NCI-H2227 treated with DMSO at 0.1 percent for 48 hours (cell line): Measurements from ENCODE around the gene NXN.
"Not testable (repeated sequence)": the region's sequence is repeated elsewhere in the genome, so short reads cannot be mapped to it uniquely, and the experiment has no call there.

ENCODE experiments used
- DNase-seq: peaks from one replicate; lab custom pipeline; 2025; lab: John Stamatoyannopoulos, UW

Gene NXN

DNA sequence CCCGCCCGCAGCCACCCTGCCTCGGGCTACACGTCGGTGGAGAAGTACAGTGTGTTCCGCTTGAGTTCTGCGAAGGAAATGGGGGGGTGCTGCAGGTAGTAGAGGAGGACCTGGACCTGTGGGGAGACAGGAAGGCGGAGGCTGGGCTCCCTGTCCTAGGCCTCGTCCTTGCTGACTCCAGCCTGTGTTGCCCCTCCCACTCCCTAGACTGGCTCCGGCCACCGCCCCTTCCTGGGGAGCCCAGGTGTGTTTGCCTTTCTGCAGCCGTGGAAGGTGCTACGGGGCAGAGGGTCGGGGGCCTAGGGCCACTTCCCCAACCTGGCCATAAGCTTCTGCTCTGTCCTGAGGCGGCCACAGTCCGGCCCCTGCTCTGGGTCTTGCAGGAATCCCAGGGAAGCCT lies 26.5 kb upstream of the NXN start:
- DNase-seq = no peak

DNA sequence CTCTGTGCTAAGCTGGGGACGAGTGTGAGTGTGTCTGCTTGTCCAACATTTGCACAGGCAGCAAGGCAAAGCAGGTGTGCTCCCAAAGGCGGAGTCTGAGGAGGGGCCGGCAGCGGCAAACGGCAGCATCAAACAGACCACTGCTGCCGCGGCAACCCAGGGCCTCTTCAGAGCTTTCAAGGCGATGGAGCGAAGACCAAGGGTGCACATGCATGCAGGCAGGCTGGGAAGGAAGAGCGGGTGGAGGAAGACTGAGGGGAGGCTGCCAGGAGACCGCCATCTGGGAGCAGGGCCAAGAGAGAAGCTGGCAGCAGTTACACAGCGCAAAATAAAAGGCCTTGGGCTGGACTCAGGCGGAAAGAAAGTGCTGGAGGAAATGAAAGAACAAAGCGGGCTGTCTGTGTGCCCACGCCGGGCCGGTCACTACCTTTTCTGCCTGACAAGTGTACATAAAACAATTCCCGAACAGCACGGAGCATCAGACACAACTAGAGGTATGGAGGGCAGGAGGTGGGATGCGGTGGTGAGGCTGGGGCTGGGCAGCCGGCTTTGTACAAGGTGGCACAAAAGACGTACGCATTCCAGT lies 25.9 kb upstream of the NXN start:
- peak; percentile 4 for DNase-seq

GRCh38 chr17:1004769-1005295 lies 25.3 kb upstream of the NXN start:
- no peak for DNase-seq

DNA sequence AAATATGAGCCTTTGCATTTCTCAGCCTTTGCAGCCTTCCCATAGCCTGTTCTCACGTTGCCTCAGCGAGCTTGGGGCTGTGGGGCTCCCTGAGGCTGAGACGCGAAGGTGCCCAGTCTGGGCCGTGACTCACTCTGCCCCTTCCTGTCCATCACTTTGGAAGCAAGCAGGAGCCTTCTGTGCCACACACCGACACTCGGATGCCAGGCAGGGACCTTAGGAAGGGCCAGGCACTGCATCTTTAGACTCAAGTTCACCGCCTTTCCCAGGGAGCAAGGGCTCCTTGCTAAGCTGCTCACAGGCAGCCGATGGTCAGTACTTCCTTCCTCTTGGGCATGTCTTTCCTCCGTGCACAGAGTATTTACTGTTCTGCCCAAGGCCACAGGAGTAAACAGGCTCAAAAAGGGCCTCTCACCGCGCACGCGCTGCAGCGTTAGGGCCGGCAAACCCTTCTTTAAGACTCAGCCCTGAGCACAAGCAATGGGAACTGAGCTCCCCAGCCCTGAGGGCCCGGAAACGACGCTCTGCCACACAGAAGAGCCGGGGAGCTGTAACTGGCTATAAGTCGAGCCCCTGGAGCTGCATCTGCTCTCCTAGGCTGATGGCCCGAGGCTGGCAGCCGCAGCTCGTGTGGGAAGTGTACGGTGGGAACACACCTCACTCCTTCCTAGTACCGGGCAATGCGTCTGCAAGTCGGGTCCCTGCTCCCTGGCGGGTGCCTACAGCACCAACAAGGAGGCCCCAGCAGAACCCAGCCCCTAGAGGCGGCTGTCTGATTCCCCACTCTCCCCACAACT lies 24.6 kb upstream of the NXN start:
- no peak for DNase-seq

DNA sequence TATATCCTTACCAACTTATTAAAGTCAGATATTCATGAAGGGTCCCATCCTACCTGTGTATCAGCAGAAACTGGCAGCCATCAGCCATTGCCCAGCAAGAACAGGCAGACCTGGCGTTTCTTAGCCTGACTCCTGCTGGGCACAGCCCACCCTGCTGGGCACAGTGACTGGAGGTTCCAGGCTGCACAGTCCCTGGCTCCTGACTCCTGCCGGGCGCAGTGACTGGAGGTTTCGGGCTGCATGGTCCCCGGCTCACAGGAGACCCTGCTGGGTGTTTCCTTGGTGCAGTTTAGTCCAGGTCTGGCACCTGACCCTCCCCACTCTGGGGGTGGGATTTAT lies 24.0 kb upstream of the NXN start:
- DNase-seq = no peak

GRCh38 chr17:1002771-1003555 lies 23.4 kb upstream of the NXN start:
- DNase-seq = no peak

DNA sequence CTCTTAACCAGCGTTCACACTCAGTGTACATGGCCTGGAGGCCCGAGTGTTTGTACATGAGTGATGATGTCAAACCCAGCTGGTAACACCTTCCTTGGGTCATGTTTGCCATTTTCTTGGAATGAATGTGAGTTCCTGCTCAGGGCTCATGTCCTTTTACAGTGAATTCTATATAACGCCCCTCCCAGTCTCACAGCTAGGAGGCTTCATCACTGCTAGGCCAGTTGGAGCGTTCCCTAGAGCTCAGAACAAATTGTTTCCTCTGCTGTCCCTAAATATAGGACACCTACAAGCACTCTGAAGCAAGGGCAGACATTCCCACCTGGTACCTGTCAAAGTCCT lies 22.8 kb upstream of the NXN start:
- no peak for DNase-seq

- no peak for DNase-seq
These were observed 22.2 kb upstream of the NXN start for GRCh38 chr17:1001640-1002411.

- no peak for DNase-seq
These were observed 21.3 kb upstream of the NXN start for GRCh38 chr17:1000597-1001461.

DNA sequence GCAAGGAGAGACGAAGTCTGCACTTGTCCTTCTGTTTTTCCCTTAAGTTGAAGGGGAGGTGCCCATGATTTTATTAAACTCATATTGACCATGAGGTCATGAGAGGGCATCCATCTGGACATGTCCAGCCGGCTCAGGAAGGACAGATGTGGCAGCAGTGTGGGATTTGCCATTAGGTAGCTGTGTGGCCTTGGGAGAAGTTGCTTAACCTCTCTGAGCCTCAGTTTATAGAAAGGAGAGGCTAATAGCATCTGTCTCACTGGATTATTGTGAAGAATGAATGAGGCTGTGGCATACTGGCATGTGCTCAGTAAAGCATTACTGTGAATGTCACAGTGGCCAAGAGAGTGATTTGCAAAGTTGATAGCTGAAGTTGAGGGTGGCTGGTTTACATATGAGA lies 18.5 kb upstream of the NXN start:
- no peak for DNase-seq

DNA sequence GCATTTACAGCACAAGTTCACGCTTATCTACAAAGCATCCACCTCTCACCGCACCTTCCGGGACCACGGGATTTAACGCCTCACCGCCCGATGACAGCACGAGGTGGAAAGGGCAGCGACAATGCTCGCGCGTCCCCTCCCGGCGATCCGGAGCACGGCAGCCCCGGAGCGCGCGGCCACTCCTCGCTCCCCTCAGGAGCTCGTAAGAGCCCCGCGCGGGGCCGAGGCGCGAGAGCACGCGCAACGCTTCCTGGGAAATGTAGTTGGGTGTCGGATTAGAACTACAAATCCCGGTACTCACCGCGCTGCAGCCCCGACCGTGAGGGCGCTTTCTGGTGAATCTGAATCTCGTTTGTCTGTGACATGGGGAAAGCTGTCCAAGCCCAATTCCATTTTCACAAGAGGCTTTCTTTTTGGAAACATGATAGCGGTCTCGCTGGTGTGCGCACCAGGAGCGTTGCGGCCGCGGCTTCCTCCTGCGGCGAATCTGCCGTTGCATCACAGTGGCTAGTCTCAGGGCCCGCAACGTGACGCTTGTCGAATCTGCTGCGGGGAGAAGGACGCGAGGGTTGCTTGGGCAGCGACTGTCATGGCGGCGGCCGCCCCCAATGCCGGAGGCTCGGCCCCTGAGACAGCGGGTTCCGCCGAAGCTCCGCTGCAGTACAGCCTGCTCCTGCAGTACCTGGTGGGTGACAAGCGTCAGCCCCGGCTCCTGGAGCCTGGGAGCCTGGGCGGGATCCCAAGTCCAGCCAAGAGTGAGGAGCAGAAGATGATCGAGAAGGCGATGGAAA lies 17.2 kb upstream of the NXN start, which contains the start of gene TIMM22:
Gene TIMM22 (plus strand): TSS at position 576 of the 791 bp plus-strand sequence. CDS start 14 bp downstream, at position 590.
- DNase-seq = peak; percentile 90

GRCh38 chr17:995324-995723 lies 15.7 kb upstream of the NXN start:
- DNase-seq = not testable (repeated sequence)

DNA sequence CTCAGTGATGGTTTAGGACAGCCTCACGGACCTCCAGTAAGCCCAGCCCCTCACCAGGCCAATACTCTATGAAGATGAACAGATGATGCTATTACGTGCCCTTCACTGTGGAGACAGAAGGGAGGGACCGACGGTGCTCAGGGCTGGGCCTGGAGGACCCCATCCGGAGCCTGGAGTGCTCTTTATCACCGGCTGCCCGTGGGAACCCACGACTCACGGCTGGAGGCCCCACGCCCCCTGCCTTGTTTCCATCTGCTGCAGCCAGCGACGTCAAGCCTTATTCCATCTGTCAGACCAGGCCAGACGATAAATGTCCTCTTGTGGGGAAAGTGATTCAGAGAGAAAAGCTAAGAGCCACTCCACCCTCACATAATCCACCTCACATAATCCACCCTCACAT lies 13.4 kb upstream of the NXN start:
- no peak for DNase-seq

DNA sequence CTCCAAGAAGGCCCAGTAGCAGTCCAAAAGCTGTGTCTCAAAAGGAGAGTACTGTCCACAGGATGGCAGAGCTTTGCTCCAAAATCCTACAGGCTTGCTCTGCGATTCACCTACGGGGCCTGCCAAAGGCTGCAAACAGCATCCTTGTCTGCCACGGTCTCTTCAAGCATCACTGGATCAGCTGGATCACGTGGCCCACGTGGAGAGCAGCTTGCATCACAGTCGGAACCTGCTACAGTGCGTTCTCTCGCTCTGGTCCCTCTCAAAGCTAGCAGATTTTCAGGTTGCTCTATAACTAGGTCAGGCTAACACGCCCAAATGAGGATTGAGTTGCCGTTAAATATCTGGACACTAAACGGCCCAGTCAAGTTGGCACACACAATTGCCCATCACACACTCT lies 9.0 kb upstream of the NXN start:
- no peak for DNase-seq

- DNase-seq = no peak
These were observed 8.4 kb upstream of the NXN start for GRCh38 chr17:987931-988330.

DNA sequence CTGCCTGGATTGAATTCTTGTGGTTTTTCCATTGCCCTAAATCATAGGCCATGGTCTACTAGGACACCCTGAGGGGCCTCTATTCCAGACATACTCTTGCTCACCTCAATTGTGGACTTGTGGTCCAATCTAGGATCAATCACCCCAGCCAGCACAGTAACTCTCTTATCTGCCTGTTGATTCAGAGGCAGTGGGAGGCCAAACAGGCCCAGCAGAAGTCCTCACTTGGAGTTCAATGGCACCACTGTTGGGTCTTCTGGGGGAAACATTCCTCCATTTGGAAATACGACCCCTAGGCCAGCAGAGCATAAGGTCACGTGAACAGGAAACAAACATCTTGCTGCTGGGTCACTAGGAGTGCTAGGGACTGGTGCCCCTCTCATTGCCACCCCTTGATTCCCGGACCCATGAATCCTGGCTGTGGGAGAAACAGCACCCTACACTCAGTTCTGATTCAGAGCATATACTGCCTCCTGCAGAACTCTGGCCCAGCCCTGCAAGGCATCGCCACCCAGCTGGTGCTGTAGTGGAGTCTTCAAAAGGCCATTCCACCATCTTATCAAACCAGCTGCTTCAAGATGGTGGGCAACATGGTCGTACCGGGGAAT lies 6.8 kb upstream of the NXN start:
- no peak for DNase-seq

GRCh38 chr17:983921-984320 lies 4.3 kb upstream of the NXN start:
- no peak for DNase-seq

GRCh38 chr17:981292-981658 lies 1.7 kb upstream of the NXN start:
- no peak for DNase-seq

DNA sequence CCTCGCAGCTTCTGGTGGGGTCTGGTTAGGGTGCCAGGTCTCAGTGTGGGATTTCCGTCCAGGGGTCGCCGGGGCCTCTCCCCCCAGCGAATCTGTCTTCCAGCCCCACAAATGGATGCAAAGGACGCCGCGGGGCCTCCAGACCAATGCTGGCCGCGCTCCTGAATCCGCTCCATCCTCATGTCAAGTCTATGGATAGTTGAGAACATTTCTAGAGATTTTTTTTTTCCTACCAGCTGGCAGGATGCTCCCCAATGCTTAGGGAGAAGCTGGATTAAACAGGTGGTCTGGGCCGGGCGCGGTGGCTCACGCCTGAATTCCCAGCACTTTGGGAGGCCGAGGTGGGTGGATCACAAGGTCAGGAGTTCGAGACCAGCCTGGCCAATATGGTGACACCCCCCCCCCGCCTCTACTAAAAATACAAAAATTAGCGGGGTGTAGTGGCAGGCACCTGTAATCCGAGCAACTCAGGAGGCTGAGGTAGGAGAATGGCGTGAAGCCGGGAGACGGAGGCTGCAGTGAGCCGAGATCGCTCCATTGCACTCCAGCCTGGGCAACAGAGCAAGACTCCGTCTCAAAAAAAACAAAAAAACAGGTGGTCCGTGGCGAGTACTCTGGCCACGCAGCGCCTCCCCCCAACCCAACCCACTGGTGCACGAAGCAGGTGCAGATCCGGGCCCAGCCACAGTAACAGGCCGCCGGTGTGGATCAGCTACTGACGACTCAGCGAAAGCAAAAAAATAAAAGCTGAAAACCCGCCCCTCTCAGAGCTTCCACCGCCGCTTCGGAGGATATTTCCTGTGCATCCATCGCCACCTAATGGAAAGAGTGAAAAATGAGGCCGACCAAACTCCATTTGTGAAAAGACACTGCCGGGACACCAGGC lies 1.1 kb upstream of the NXN start:
- peak; percentile 66 for DNase-seq
